ENCODE data around the gene CAGE1.

Gene CAGE1

DNA sequence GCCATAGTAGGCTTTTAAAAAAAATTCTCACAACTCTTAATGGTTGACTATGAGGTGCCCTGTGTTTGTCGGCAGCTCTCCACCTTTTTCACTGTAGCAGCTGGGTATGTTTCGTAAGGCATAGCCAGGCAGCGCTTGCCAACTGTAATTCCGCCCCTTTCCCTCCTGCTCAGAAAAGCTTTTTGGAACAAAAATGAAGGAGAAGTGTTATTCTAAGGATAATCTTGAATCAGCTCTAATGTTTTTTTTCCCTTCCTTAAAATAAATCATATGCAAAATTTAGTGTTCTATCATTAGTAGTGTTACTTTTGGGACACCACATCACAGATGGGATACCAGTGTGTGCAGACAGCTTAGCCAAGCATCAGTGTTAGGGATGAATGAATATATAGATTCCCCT lies 21.3 kb upstream of the CAGE1 start:
- H3K27ac ChIP-seq = no peak overlapping the region
- H3K9ac ChIP-seq = no peak overlapping the region
- H4K20me1 ChIP-seq = no peaks in the 10 kb centered on the region
- no peak overlapping the region for H3K4me3 ChIP-seq
- no peaks in the 10 kb centered on the region for H3K4me1 ChIP-seq
- H3K36me3 ChIP-seq = peaks cover 96% of the 10 kb centered on the region
- no peaks in the 10 kb centered on the region for H3K27me3 ChIP-seq
- TF ChIP-seq Cebpa-rat (IDR thresholded peaks at IDR 0.05) = no peak
- no peak overlapping the region for H3K4me2 ChIP-seq
- no peaks in the 10 kb centered on the region for H3K9me3 ChIP-seq

DNA sequence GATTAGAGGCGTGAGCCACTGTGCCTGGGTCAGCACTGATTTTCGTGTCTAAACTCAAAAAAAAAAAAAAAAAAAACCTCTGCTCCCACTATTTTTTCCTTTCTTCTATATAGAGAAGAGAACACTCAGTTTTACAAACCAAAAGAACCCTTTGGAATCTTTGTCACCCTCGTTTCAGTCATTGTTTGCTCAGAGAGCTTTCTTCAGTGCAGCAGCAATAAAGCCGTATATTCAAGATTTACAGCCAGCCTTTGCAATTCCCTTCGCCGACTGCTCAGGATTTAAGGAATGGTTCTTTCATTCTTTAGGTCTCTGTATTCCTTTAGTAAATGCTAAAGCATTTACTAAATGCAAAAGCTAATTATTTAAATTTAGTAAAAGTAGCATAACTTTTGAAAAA lies 20.2 kb upstream of the CAGE1 start:
- no peak for TF ChIP-seq Cebpa-rat (IDR thresholded peaks at IDR 0.05)
- Histone ChIP-seq H3K4me1 (no peaks in the 10 kb centered on the region), H3K4me3 (no peak overlapping the region), H3K9me3 (no peaks in the 10 kb centered on the region), H4K20me1 (no peaks in the 10 kb centered on the region), H3K4me2 (no peak overlapping the region), H3K27ac (no peak overlapping the region), H3K9ac (no peak overlapping the region), H3K36me3 (peaks cover 96% of the 10 kb centered on the region), H3K27me3 (no peaks in the 10 kb centered on the region)

GRCh38 chr6:7406743-7407142 lies 17.2 kb upstream of the CAGE1 start:
- peaks cover 100% of the 10 kb centered on the region for H3K36me3 ChIP-seq
- no peak overlapping the region for H3K4me2 ChIP-seq
- no peaks in the 10 kb centered on the region for H4K20me1 ChIP-seq
- no peak overlapping the region for H3K9ac ChIP-seq
- H3K27ac ChIP-seq = no peak overlapping the region
- TF ChIP-seq Cebpa-rat (IDR thresholded peaks at IDR 0.05) = no peak
- no peak overlapping the region for H3K4me3 ChIP-seq
- no peaks in the 10 kb centered on the region for H3K9me3 ChIP-seq
- H3K4me1 ChIP-seq = no peaks in the 10 kb centered on the region
- no peaks in the 10 kb centered on the region for H3K27me3 ChIP-seq

- no peak overlapping the region for H3K27ac ChIP-seq
- no peak for TF ChIP-seq Cebpa-rat (IDR thresholded peaks at IDR 0.05)
- peaks cover 99% of the 10 kb centered on the region for H3K36me3 ChIP-seq
- H3K27me3 ChIP-seq = no peaks in the 10 kb centered on the region
- H3K4me2 ChIP-seq = no peak overlapping the region
- H3K9me3 ChIP-seq = no peaks in the 10 kb centered on the region
- no peaks in the 10 kb centered on the region for H3K4me1 ChIP-seq
- peaks cover 1% of the 10 kb centered on the region; the same call in 1 of the 2 replicates for H4K20me1 ChIP-seq
- H3K4me3 ChIP-seq = no peak overlapping the region
- no peak overlapping the region for H3K9ac ChIP-seq
Observed at GRCh38 chr6:7404546-7404945, 15.0 kb upstream of the CAGE1 start.

DNA sequence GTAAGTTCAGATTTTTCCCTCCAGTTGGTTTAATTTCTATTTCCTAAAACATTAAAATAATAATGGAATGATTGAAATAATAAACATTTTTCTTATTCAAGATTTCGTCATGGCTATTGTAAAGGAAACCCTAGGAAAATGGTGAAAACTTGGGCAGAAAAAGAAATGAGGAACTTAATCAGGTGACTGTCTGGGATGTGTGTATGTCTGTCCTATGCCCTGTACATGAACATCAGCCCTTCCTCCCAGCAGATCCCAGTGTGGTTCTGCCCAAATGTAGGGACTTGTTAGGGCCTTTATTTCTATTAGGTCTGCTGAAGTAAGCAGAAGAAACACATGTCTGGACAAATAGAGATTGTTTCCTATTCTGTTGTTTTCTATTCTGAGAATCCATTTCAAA lies 13.2 kb upstream of the CAGE1 start:
- H3K4me3 ChIP-seq = no peak overlapping the region
- H3K4me1 ChIP-seq = no peaks in the 10 kb centered on the region
- H4K20me1 ChIP-seq = peaks cover 8% of the 10 kb centered on the region; the same call in 1 of the 2 replicates
- H3K9ac ChIP-seq = no peak overlapping the region
- H3K27ac ChIP-seq = no peak overlapping the region
- no peak for TF ChIP-seq Cebpa-rat (IDR thresholded peaks at IDR 0.05)
- peaks cover 99% of the 10 kb centered on the region for H3K36me3 ChIP-seq
- no peaks in the 10 kb centered on the region for H3K9me3 ChIP-seq
- H3K27me3 ChIP-seq = no peaks in the 10 kb centered on the region
- no peak overlapping the region for H3K4me2 ChIP-seq

DNA sequence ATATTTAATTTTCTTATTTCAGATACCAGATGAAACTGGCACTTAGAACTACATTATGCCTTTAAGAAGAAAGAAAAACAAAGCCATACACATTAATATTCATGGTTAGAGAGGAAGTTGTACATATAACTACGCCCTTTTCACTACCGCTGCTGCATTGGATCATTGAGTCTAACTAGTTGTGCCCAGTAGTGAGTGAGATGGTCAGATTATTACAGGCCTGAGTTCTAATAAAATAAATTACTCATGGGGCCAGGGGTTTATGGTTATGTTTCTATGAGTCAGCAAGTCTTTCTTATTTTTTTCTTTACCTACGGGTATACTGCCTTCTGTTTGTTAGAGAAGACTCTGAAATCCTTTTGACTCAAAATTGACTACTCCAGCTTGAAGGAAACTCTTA lies 11.5 kb upstream of the CAGE1 start:
- H3K4me3 ChIP-seq = no peak overlapping the region
- no peak overlapping the region for H3K4me2 ChIP-seq
- TF ChIP-seq Cebpa-rat (IDR thresholded peaks at IDR 0.05) = no peak
- no peaks in the 10 kb centered on the region for H3K27me3 ChIP-seq
- H4K20me1 ChIP-seq = peaks cover 8% of the 10 kb centered on the region; the same call in 1 of the 2 replicates
- no peak overlapping the region for H3K9ac ChIP-seq
- peaks cover 96% of the 10 kb centered on the region for H3K36me3 ChIP-seq
- H3K27ac ChIP-seq = no peak overlapping the region
- no peaks in the 10 kb centered on the region for H3K9me3 ChIP-seq
- H3K4me1 ChIP-seq = no peaks in the 10 kb centered on the region

DNA sequence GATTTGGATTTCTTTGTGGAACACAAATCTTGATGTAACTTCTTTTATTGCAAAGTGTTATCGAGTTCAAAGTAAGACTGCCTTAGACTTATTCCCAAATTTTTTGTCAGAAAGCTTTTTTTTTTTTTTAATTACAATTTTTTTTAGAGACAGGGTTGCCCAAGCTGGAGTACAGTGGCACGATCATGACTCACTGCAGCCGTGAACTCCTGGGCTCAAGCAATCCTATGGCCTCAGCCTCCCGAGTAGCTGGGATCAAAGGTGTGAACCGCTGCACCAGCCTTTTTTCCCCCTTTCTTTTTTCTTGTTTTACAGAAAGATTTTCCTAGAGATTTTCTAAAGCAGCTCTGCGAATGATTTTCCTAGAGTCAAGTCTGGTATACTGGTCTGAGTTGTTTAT lies 2.9 kb upstream of the CAGE1 start:
- no peak for TF ChIP-seq Cebpa-rat (IDR thresholded peaks at IDR 0.05)
- no peaks in the 10 kb centered on the region for H3K27me3 ChIP-seq
- peaks cover 33% of the 10 kb centered on the region for H3K4me1 ChIP-seq
- H3K4me2 ChIP-seq = peak overlapping the region; percentile 87; the same call in 1 of the 2 replicates
- no peaks in the 10 kb centered on the region for H3K9me3 ChIP-seq
- H3K36me3 ChIP-seq = peaks cover 41% of the 10 kb centered on the region
- no peak overlapping the region for H3K27ac ChIP-seq
- no peak overlapping the region for H3K4me3 ChIP-seq
- peaks cover 32% of the 10 kb centered on the region for H4K20me1 ChIP-seq
- no peak overlapping the region for H3K9ac ChIP-seq

GRCh38 chr6:7391151-7391550 lies 1.6 kb upstream of the CAGE1 start:
- peak overlapping the region; percentile 79 for H3K9ac ChIP-seq
- H3K4me3 ChIP-seq = peak overlapping the region; percentile 77
- H3K36me3 ChIP-seq = peaks cover 31% of the 10 kb centered on the region
- H3K4me1 ChIP-seq = peaks cover 33% of the 10 kb centered on the region
- peaks cover 32% of the 10 kb centered on the region for H4K20me1 ChIP-seq
- no peak for TF ChIP-seq Cebpa-rat (IDR thresholded peaks at IDR 0.05)
- H3K27me3 ChIP-seq = no peaks in the 10 kb centered on the region
- H3K9me3 ChIP-seq = no peaks in the 10 kb centered on the region
- no peak overlapping the region for H3K27ac ChIP-seq
- H3K4me2 ChIP-seq = peak overlapping the region; percentile 87

DNA sequence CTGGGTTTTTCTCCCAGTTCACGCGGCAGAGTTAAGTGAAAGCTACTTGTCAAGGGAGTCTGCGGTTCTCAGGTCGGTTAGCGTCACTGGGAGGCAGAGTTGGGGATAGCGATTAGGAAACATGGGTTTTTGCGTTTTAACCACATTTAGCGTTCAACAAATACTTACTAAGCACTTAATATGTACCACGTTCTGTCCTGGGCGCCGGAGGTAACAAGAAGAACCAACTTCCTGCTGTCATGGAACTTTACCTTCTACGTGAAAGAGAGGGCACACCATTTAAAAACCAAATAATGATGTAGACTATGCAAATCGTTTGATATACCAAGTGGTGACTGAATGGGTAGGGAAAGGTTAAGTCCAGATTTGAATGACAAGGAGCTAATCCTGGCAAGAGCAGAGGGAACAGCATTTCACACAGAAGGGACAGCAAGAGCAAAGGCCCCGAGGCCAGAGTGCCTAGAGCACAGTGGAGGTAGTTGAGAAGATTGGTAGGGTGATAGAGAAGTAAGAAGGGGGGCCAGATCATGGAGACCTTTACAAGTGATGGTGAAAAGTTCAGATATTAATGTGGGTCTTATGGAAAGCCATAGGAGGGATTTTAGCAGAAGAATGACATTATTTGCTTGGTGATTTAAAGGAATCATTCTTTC lies 810 bp upstream of the CAGE1 start:
- Histone ChIP-seq H4K20me1 (peaks cover 32% of the 10 kb centered on the region), H3K36me3 (peaks cover 23% of the 10 kb centered on the region), H3K4me1 (peaks cover 33% of the 10 kb centered on the region), H3K27ac (peak overlapping the region; percentile 82), H3K9ac (peak overlapping the region; percentile 79), H3K27me3 (no peaks in the 10 kb centered on the region), H3K4me2 (peak overlapping the region; percentile 87), H3K4me3 (peak overlapping the region; percentile 77), H3K9me3 (no peaks in the 10 kb centered on the region)
- TF ChIP-seq Cebpa-rat (IDR thresholded peaks at IDR 0.05) = no peak

DNA sequence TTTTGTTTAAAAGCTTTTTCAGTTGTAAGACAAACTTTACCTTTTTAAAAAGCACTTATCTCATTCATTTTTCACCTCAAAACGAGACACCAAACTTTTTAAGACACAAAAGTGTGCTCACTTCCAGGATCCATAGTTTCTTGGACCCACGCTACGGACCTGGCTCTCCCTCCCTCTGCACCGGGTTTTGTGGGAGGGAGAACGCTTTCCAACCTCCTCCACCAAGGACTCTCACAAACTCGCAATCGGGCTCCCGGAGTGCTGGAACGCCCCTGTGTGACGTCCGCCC lies 436 bp downstream of the CAGE1 start:
- peak overlapping the region; percentile 77 for H3K4me3 ChIP-seq
- peaks cover 33% of the 10 kb centered on the region for H3K4me1 ChIP-seq
- peak overlapping the region; percentile 82 for H3K27ac ChIP-seq
- H3K36me3 ChIP-seq = peaks cover 11% of the 10 kb centered on the region
- H3K9me3 ChIP-seq = no peaks in the 10 kb centered on the region
- peak overlapping the region; percentile 79 for H3K9ac ChIP-seq
- peaks cover 32% of the 10 kb centered on the region for H4K20me1 ChIP-seq
- no peak for TF ChIP-seq Cebpa-rat (IDR thresholded peaks at IDR 0.05)
- H3K4me2 ChIP-seq = peak overlapping the region; percentile 87
- no peaks in the 10 kb centered on the region for H3K27me3 ChIP-seq

GRCh38 chr6:7381092-7381491 lies 8.4 kb downstream of the CAGE1 start:
- Histone ChIP-seq H3K36me3 (no peaks in the 10 kb centered on the region), H3K9ac (no peak overlapping the region), H3K4me2 (no peak overlapping the region), H3K9me3 (peaks cover 8% of the 10 kb centered on the region; the same call in 1 of the 2 replicates), H3K4me3 (no peak overlapping the region), H3K27ac (no peak overlapping the region), H4K20me1 (no peaks in the 10 kb centered on the region), H3K4me1 (no peaks in the 10 kb centered on the region), H3K27me3 (no peaks in the 10 kb centered on the region)
- no peak for TF ChIP-seq Cebpa-rat (IDR thresholded peaks at IDR 0.05)
